Measurements from ENCODE around the gene DMGDH. TPM values are rescaled to one million over a fixed set of nuclear protein-coding genes. Genes with fewer than 3 reads are reported as not detected.

Gene DMGDH
- not detected in 5 replicates for total RNA-seq (2022; extraction: Qiagen RNA extraction)

GRCh38 chr5:79069488-79070349, at the start of gene DMGDH, which contains the start of gene BHMT2:
TSS of gene DMGDH (minus strand) at chr5:79069674. CDS start at chr5:79069620, 54 bp downstream.
TSS of gene BHMT2 (plus strand) at chr5:79069767. CDS start at chr5:79069783, 16 bp downstream.

DNA sequence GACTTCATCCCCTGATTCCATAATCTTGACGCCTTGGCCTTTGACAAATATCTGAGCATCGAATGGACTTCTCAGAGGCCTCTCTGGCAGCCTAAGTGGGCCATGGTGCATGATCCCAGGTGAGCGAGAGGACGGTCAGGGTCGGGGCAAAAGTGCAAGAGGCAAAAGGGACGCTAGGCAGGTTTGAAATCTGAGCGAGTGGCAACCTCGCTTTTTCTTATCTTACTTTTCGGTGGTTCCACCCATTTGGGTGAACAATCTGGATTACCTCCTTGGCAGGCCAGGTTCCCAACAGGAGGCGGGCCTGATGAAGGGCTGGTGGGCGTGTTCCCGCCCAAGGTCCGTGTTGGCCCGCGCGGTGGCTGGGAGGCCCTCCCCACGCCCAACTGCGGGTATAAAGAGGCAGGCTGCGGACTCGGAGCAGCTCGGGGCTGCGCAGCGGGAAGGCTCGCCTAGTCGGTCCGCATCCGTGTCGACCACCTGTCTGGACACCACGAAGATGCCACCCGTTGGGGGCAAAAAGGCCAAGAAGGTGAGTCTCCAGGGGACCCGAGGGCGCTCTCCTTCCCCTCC, 42.0 kb upstream of the DMGDH start, which contains the start of gene BHMT:
Gene BHMT, plus strand, starts transcription at position 423 of the 573 bp plus-strand sequence. Its CDS starts 77 bp downstream, at position 500.

DNA sequence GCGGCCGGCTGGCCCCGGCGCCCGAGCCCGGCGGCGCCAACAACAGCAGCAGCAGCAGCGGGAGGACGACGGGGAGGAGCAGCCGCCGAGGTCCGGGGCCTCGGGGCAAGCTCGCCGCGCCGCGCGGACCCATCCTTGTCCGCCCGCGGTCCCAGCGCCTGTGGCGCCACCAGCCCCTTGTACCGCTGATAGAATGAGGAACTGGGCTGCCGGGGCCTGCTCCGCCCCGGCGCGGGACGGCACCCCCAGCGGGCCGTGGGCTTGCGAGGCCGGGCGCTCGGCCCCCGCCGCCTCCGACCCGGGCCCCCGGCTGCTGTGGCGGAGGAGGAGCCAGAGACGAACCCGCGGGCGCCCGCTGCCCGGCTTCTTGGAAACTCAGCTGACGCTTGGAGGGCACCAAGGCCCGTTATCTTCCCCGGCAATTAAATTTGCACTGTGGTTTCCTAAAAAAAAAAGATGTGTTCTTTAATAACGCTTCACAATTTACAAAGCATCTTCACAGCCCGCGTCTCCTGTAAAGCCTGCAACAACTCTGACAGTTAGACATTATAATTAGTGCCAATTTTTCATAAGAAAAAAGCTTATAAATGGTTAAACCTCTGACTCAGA, 84.3 kb downstream of the DMGDH start, which contains the start of gene ARSB:
Gene ARSB, minus strand, starts transcription at position 195 of the 609 bp plus-strand sequence. Its CDS starts 62 bp downstream, at position 133.

Other genes starting within 250 kb of the DMGDH start
- gene ARSB, start 84.4 kb downstream of the DMGDH start, total RNA-seq (2022; extraction: Qiagen RNA extraction), result 7.7 to 9.0 TPM (median 8.8 TPM) in 5 replicates
- gene BHMT2, start 93 bp upstream of the DMGDH start, total RNA-seq (2022; extraction: Qiagen RNA extraction), result not detected in 5 replicates
- not detected in 5 replicates for gene BHMT, start 42.1 kb upstream of the DMGDH start, total RNA-seq (2022; extraction: Qiagen RNA extraction)
- gene JMY, start 166.5 kb upstream of the DMGDH start, total RNA-seq (2022; extraction: Qiagen RNA extraction), result 2.2 to 3.4 TPM (median 3.0 TPM) in 5 replicates